Germinal center (tissue), 1 donor: Measurements from ENCODE around the gene NIPAL3.
"Not testable (repeated sequence)": the region's sequence is repeated elsewhere in the genome, so short reads cannot be mapped to it uniquely, and the experiment has no call there.

Experiments used
- DNase-seq: peaks from one replicate; pipeline ENCODE4 v3.0.0; 2012; ENCODE audit warnings: mixed read lengths, low spot score

Gene NIPAL3

DNA sequence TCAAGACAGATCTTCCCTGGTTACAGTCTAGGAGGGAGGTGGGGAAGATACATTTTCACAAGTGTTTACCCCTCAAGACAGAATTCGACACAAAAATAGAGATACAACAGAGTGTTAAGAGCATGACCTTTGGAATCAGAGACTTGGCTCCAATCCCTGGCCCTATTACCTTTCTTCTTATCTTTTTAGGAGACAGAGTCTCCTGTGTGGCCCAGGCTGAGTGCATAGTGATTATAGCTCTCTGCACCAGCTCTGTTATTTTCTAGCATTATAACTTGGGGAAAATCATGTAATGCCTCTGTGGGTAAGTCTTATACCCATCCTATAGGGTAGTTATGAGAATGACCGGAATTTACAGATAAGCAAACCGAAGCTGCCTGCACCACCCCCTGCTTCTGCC is 9.8 kb downstream of the NIPAL3 start:
- no peak for DNase-seq

DNA sequence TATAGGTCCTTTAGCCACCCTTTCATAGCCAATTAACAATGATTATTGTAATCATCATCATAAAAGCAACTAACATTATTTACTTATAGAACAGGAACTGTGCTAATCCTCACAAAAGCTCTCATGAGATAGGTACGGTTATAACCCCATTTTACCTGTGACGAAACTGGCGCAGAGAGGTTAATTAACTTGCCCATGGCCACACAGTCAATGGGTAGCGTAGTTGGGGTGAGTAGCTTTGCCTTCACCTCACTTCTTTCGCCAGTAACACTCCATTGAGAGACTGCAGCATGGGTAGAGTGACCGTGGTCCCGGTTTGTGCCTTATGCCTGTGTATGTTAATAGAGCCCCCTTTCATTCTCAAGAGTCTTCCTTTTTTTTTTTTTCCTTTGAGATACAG is 10.3 kb downstream of the NIPAL3 start:
- no peak for DNase-seq

DNA sequence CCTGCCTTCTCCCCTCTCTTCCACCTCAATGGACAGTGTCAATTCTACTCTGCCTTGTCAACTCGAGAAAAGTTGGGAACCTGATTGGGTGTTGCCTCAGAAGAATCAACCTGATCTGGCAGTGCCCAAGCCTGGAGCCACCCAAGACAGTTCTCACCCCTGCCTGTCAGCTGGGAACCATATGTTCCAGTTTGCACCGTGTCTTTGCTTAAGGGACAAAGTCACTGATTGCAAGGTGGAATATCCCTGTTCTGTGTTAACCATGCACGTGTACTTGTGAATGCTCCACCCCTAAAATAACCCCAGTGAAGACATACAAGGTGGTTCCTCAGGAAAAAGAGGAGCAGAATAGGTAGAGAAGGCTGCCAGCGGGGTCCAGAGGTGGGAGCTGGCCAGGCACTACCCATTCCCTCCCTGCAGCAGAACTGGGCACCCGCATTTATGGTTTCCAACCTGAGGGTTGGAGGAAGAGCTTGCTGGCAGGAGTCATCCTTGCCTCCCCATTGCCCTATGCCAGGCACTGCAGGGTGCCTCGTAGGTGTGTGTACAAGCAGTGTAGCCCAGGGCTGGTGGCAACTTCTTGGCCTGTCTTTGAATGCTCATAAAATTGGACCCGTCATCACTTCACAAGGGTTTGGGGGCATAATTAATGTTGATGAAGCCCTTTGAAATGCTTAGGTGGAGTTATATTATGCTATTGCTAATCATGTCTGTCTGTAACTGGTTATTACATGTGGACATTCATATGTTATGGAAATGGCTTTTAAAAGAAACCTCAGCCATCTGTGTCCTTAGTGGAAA is 11.3 kb downstream of the NIPAL3 start:
- no peak for DNase-seq

DNA sequence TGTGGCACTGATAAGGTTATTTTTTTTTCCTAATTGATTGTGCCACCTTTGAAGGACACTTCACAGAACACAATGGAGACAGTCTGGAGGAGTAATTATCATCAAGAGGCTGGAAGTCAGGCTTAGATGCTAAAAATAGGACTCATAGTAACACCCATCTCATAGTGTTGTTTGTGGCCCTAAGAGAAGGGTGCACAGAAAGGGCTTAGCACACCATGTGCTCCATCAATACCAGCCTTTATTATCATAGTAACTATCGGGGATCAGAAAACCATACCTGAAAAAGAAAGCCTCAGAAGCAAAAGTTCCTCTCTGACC is 11.9 kb downstream of the NIPAL3 start:
- DNase-seq = no peak

DNA sequence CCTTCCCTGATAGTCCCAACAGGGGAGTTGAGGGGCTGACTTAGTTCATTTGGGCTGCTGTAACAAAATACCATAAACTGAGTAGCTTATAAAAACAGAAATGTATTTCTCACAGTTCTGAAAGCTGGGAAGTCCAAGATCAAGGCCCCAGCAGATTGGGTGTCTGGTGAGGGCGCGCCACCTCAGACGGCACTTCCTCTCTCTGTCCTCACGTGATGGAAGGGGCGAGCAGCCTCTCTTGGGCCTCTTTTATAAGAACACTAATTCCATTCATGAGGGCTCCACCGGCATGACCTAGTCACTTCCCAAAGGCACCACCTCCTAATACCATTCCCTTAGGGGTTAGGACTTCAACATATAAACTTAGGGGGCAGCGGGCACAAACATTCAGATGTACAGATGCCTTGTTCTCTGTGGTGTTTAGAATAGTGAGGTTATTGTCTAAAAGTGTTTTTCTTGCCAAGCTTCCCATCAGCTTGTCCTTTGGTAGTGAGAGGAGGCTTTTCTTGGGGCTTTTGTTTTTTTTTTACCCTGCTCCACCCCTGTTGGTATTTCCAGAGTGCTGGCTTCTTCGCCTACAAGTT is 20.3 kb downstream of the NIPAL3 start:
- DNase-seq = no peak

DNA sequence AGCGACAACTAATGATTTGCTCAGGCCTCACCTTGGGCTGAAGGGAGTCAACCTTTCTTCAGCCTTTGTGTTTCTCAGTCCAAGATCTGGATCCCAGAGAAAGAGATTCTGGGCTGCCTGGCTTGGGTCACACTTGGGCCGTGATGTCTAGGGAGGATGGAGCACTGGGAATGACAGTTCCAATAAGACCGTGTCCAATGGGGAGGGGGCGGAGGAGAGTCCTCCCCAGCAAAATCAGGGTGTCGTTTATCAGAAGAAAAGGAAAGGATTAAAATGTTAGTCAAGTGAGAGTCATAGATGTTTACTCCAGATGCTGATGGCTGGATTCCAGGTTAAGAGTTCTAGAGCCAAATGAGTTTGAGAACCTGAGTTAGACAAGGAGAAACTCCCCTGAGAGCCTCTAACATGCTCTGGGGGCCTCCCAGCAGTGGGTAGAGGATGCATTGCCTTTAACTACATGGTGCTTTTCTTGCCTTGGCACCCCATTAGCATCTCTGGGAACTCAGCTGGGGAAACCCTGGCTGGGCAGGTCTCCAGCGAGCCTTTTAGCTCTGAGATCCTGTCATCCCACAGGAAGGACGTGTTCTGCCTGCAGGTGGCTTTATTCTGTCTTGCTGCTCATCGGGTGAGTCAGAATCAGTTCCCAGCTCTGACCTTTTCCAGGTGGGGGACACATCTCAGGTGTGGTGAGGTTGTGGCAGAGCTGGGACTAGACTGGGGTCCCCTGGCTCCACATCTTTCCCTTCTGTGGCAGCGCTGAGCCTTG is 22.2 kb downstream of the NIPAL3 start:
- no peak for DNase-seq

DNA sequence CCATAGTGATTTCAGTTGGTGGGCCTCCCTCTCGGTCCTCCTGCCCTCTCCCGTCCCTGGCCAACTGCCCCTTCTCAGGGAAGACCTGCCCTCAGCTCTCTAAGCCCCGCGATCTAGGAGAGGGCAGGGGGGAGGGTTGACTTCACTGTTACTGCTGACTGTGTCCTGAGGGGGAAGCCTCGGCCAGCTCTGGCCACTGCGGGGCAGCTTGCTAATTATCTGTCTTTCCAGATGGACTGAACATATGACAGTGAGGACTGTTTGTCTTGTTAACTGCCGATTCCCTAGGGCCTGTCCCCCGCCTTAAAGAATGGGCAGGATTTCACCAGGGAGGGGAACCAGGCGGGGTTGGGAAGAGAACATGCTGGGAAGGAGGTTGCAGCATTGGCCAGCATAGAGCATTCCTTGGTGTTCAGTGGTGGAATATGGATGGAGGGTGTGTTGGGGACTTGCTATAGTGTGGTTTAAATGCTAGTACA is 22.9 kb downstream of the NIPAL3 start:
- no peak for DNase-seq

DNA sequence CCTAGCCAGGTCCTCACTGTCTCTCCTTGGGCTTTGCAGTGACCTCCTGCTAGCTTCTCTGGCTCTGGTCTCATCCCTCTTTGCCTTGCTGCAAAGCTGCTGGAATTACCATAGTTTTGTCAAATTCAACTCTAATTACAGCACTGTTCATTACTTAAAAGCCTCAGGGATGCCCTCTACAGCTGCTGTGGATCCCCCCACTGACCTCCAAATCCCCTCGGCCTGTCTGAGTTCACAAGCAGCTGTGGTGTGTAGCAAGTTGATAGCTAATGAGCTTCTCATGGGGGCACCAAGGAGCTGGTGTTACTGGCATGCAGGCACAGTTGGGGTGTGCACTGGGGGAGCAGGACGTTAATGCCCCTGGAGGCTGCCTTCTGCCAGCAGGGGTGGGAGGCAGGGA is 24.8 kb downstream of the NIPAL3 start:
- DNase-seq = no peak

DNA sequence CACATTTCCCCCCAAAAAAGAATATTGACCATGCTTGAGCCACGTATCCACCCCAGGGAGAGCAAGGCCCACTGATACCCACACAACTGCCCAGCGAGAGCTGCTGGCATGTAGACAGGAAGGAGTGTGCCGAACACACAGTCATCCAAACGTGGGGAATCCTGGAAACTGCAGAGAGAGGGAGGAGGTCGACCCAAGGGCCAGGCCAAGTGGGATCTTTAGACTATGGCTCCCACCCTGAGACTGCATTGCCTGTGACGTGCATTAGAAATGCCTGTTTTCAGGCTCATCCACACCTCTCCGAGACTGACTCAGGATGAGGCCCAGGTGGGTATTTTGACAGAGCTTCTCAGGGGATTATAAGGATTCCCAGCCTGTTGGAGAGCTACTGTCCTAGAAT is 25.9 kb downstream of the NIPAL3 start:
- DNase-seq = no peak

DNA sequence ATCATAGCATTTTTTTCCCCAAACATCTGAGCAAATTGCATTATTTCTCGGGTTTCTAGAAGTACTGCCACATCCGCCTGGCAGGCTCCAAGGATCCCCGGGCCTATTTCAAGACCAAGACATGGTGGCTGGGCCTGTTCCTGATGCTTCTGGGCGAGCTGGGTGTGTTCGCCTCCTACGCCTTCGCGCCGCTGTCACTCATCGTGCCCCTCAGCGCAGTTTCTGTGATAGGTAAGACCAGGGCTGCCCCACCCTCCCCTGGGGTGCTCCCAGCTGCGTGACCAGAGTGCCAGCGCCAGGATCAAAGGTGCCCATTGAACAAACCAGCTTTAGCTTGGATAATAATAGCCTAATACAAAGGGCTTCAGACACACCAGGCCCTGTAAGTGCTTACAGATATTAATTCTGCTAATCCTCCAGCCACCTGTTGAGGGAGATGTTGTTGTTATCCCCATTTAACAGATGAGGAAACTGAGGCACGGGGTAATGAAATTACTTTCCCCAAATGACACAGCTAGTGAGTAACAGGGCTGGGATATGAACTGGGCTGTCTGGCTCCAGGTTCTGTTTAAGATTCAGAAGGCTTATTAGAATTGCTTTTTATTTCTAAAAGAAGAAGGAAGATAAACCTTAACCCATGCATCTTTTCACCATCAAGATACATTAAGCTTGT is 26.5 kb downstream of the NIPAL3 start:
- DNase-seq = no peak

DNA sequence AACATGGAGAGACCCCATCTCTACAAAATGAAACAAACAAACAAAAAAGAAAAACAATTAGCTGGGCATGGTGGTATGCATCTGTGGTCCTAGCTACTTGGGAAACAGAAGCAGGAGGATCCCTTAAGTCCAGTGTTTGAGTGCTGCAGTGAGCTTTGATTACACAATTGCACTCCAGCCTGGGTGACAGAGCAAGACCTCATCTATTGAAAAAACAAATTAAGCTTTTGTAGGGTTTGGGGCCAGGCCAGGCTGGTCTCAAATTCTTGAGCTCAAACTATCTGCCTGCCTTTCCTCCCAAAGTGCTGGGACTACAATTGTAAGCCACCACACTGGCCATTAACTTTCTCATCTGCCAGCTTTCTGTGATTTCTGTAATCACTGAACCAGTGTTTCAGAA is 27.2 kb downstream of the NIPAL3 start:
- no peak for DNase-seq

DNA sequence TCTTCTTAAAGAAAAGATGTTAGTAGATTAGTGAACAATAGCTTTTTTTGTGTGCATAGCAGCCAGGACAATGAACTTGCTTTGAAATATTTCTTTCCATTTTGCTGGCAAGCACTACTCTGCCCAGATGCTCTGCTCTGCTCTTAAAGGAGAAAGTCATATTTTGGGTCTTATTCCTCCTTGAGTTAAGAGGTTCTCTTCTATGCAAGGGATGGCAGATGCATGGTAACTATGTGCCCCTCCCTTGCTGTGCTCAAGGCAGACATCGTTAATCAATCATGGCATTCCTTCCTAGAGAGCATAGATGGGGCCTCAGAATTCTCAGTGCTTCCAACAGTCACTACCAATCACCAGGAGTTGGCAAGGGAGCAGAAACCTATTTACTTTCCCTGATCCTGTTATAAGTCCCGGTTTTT is 27.6 kb downstream of the NIPAL3 start:
- no peak for DNase-seq

DNA sequence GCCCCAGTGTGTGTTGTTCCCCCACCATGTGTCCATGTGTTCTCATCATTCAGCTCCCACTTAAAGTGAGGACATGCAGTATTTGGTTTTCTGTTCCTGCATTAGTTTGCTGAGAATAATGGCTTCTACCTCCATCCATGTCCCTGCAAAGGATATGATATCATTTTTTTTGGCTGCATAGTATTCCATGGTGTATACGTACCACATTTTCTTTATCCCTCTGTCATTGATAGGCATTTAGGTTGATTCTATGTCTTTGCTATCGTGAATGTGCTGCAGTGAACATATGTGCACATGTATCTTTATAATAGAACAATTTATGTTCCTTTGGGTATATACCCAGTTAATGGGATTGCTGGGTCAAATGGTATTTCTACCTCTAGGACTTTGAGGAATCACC is 30.8 kb downstream of the NIPAL3 start:
- DNase-seq = not testable (repeated sequence)

DNA sequence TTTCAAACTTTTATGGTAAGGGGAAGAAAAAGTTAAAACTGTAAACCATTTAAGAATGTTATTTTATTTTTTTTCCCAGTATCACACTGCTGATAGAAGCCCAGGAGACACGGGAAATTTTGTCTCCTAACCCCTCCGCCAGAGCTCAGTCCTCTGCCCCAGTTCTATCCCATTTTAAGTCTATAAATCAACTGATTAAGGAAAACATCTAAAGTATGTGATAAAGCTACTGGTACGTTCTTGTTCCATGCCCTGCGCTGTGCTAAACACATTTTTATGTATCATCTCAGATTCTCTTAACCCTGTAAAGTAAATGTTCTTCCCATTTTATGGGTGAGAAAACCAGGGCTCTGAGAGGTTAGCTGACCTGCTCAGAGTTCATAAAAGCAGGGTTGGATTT is 34.7 kb downstream of the NIPAL3 start:
- DNase-seq = no peak

DNA sequence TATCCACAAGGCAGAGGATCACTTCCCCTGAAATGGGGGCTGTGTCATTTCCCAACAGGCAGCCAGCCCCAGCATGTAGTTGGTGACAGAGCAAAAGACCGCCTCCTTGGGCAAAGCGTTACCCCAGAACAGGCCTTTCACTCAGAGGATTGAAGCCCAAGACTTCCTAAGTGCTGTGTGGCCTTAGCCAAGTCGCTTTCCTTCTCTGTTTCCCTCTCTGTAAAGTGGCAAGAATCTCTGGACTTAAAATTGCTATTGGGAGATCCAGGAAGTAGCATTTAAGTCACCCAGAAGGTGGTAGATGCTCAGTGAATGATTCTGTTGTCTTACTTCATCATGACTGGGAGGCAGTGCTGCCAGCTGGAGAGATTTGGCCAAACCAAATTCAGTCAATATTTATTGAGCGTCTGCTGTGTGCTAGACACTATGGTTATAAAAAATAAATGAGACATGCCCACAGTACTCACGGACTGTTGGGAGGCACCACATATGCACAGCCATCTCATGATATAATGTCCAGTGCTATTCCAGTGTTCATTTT is 35.3 kb downstream of the NIPAL3 start:
- no peak for DNase-seq

DNA sequence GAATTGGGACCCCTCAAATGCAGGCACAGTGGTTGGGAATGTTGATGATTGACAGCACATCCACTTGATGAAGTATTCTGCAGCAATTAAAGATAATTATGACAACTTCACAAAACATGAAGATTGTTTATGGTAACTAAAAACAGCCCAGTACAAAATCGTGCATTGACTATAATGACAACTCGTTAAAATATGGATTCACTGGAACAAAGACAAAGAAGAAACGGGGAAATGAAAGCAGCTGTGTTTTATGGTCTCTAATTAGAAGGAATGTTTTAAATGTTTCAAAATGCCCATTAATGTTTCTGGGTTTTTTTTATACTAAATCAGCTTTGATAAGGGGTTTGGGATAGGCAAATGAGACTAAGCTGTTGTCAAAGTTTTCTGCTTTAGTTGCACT is 36.1 kb downstream of the NIPAL3 start:
- no peak for DNase-seq

DNA sequence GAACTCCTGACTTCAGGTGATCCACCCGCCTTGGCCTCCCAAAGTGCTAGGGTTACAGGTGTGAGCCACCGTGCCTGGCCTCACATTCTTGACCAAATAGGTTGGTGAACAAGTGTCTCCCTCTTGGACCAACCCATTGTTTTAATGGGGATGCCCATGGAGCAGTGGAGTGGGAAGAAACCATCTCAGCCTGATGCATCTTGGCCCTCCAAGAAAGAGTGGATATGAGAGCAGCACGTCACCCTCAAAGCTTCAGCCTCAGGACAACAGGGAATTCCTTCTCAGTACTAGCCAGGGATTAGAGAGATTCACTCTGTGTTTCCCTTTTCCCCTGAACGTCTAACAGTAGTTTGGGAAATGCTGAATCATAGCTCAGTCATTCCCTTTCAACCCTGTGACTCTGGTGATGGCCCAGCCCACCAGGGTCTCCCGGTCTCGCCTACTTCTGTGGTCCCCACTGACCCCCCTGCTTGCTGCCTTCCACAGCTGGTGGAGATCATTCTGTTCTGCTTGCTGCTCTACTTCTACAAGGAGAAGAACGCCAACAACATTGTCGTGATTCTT is 37.4 kb downstream of the NIPAL3 start:
- no peak for DNase-seq

DNA sequence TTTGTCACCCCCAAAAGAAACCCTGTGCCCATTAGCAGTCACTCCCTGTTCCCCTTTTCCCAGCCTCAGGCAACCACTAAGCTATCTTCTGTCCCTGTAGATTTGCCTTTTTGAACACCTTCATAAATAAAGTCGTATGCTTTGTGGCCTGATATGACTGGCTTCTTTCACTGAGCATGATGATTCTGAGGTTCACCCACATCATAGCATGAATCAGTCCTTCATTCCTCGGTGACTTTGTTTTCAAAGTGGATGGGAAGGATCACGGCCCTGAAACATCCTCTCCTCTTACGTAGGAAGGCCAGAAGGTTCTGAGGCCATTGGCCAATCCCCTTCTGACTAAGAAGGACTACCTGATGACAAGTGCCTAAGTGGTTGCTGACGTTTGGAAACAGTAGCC is 39.1 kb downstream of the NIPAL3 start:
- DNase-seq = no peak

DNA sequence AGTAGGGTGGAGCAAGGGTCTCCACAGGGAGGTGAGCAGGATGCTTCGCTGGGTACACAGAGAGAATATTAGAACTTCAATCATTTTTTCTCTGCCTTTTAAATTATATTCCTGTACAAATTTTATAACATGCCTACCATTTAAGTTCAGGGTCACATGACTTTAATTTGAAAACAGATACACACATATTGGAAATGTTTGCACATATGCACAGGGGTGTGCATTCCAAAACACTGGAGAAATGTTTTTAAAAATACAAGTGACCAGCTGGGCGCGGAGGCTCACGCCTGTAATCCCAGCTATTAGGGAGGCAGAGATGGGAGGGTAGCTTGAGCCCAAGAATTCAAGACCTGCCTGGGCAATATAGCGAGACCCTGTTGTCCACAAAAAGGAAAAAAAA is 39.7 kb downstream of the NIPAL3 start:
- no peak for DNase-seq

DNA sequence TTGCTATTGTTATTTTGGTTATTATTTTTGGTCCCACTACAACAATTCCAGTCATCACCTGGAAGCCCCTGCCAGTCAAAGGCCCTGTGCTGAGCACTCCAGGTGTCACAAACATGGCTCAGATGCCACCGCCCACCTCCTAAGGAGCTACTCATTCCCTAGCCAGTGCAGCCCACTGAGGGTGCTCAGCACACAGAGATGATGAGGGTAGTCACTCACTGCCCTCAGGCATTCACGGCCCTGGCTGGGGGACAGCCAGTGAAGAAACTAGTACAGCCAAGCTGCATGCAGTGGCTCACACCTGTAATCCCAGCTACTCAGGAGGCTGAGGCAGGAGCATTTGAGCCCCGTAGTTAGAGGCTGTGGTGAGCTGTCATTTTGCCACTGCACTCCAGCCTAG is 42.3 kb downstream of the NIPAL3 start:
- no peak for DNase-seq

DNA sequence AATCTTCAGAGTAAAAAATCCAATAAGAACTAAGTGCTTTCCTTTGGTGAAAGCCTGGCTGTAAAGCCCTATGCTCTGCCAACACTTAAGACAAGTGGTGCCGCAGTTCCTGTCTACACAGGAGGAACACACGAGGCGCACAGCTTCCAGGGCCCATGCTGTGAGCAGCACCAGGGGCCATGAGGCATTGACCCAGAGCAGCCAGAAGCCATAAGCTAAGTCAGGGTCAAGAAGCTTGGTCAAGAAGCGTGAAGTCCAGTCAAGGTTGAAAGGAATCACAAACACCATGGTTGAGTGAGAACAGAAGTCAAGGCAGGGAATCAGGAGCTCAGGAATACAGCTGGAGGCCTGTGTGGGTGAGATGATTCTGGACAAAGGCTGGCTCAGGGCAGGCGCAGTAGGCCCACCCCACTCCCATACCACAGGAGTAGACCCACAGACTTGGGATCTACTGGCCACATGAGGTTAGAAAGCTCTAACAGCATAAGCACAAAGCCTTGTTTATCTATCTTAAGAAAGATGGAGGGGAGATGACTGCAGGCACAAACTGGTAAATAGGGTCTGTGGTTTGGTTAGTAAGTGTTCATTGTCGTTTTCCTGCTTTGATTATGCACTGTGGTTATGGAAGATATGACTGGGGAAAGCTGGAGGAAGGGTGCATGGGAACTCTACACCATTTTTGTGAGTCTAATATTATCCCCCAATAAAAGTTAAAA is 44.1 kb downstream of the NIPAL3 start:
- DNase-seq = no peak
